Activated naive CD4-positive, alpha-beta T cell treated with anti-CD3 and anti-CD28 coated beads, Interleukin-2, amount 50 U/mL, for 24 hours (primary cell): ENCODE data around the gene SOSTDC1.
"Not testable (repeated sequence)": the region's sequence is repeated elsewhere in the genome, so short reads cannot be mapped to it uniquely, and the experiment has no call there.

Experiments
- H3K27ac Mint-ChIP-seq: one replicate; pipeline ENCODE4 v1.8.0; 2021; ENCODE audit warnings: mild to moderate bottlenecking, mixed read lengths
- H3K27me3 Mint-ChIP-seq: one replicate; pipeline ENCODE4 v1.8.0; 2021; ENCODE audit warnings: mixed read lengths
- H3K36me3 Mint-ChIP-seq: one replicate; pipeline ENCODE4 v1.8.0; 2021; ENCODE audit warnings: mixed read lengths
- H3K4me1 Mint-ChIP-seq: one replicate; pipeline ENCODE4 v1.8.0; 2021; ENCODE audit warnings: mixed read lengths
- H3K4me3 Mint-ChIP-seq: one replicate; pipeline ENCODE4 v1.8.0; 2021; ENCODE audit warnings: mild to moderate bottlenecking, mixed read lengths
- H3K9me3 Mint-ChIP-seq: one replicate; pipeline ENCODE4 v1.8.0; 2021; ENCODE audit warnings: mixed read lengths

Gene SOSTDC1

DNA sequence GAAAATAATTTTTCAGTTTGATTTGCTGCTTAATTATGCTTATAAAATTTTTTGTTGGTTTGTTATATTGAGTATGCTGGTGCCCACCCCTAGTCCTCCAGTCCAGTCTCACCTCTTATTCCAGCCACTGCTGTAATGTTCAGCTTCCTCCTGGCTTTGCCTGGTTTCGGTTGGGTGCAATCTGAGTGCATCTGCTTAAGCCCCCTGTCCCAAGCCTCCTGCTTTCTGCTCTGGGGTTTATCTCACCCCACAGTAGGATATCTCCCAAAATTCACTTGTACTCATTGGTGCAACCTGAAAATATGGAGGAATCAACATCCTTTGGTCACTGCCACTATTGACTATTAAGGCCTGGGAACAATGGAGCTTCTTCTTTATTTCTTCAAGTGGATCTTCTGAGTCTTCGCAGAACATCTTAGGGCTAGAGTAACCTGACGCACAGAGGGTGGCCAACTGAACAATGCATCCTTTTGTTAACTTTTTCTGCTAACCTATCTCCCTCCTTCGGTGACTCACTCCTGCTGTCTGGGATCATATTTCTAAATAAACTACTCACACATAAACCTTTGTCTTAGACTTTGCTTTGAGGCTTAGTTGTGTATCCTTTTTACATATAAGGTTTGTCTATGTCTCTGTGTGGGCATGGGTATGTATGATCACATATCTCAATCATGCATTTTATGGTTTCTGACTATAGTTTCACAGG is 19.1 kb upstream of the SOSTDC1 start:
- H3K36me3 Mint-ChIP-seq = peaks cover 1% of the 10 kb centered on the region
- no peak overlapping the region for H3K4me3 Mint-ChIP-seq
- H3K27me3 Mint-ChIP-seq = peaks cover 2% of the 10 kb centered on the region
- H3K4me1 Mint-ChIP-seq = no peaks in the 10 kb centered on the region
- H3K27ac Mint-ChIP-seq = no peak overlapping the region
- peaks cover 6% of the 10 kb centered on the region for H3K9me3 Mint-ChIP-seq

DNA sequence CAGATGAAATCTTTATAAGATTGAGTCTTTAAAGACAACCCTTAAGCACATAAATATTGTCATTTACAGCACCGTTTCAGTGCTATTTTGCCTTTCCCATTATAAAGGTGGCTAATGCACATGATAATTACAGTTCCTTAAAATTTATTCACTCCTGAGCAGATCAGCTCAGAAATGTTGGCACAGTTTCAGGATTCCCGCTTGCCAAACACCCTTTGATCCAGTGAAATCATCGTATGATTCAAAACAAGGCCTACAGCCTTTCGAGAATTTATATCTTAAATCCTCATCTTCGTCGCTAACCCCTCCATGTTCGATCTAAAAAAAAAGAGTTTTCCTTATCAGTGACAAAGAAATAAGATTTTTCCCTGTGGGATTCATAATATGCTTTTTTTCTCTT is 14.1 kb upstream of the SOSTDC1 start:
- Mint-ChIP-seq H3K27me3 (peaks cover 8% of the 10 kb centered on the region), H3K36me3 (no peaks in the 10 kb centered on the region), H3K4me3 (no peak overlapping the region), H3K27ac (no peak overlapping the region), H3K9me3 (peaks cover 6% of the 10 kb centered on the region), H3K4me1 (no peaks in the 10 kb centered on the region)

DNA sequence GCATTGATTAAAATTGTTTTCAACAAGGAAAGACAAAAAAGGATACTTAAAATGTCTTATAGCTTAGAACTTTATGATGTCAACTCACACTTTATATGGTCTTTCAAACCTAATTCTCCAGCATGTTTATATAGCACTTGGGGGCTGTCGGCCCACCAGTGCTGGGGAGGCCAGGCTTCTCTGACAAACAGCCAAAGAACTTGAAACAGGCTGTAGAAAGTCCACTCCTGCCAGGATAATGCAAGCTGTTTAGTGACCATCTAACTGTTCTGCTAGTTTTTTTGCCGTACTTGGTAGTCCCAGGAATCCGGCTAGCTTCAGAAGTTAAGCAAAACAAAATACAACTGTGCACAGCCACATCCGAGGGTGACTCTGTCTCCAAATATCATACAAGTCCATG is 13.6 kb upstream of the SOSTDC1 start:
- Mint-ChIP-seq H3K27me3 (peaks cover 8% of the 10 kb centered on the region), H3K4me1 (no peaks in the 10 kb centered on the region), H3K36me3 (no peaks in the 10 kb centered on the region), H3K4me3 (no peak overlapping the region), H3K9me3 (peaks cover 6% of the 10 kb centered on the region), H3K27ac (no peak overlapping the region)

DNA sequence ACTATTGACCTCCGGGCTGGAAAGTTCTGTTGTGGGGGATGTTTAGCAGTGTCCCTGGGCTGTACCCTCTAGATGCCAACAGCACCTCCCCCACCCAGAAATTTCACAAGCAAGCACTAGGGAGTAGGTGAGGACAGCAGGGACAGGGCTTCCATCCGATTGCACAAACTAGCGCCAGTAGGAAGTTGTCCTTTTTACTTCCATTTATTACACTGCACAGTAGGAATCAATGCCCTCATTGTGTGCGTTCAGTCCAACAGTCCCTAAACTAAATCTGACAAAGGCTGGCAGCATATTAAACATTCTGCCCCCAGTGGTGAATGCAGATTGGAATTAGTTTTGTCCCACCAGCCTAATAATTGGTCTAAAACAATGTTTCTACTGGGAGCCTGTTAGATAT is 6.4 kb upstream of the SOSTDC1 start:
- Mint-ChIP-seq H3K27ac (no peak overlapping the region), H3K27me3 (peaks cover 5% of the 10 kb centered on the region), H3K9me3 (no peaks in the 10 kb centered on the region), H3K4me3 (no peak overlapping the region), H3K4me1 (no peaks in the 10 kb centered on the region), H3K36me3 (no peaks in the 10 kb centered on the region)

DNA sequence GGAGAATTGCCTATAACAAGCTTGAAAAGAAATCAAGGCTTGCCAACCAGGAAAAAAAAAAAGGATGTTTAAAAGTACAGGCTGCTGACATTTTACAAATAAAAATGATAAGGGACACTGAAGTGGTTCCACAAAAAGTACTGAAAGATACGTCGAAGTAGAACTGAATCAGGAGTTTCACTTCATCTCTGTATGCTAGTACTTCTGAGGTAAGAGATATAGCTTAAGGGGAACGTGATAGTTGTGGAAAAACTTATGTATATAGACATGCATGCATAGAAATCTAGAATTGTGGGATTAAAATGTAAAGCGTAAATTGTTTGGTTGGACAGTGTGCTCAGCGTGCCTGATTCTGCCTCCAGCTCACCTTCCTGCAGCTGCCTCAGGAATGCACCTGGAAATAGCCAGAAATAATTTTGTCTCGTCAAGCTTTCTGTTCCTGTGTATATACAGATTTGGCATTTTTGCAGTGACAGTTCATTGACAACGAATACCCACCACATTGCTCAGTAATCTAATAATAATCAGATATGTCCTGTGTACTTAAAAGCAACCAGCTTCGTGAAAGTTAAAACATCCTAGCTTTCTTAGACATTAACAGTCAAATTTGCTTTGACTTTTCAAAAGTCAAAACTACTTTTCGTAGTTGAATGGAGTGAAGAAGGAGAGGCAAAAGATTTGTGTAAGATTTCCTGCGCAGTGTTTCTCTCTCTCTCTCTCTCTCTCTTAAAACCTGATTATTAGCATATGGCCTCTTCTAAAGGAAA is 1.4 kb downstream of the SOSTDC1 start:
- peaks cover 2% of the 10 kb centered on the region for H3K27me3 Mint-ChIP-seq
- H3K4me1 Mint-ChIP-seq = no peaks in the 10 kb centered on the region
- H3K9me3 Mint-ChIP-seq = no peaks in the 10 kb centered on the region
- H3K36me3 Mint-ChIP-seq = no peaks in the 10 kb centered on the region
- H3K27ac Mint-ChIP-seq = no peak overlapping the region
- no peak overlapping the region for H3K4me3 Mint-ChIP-seq

DNA sequence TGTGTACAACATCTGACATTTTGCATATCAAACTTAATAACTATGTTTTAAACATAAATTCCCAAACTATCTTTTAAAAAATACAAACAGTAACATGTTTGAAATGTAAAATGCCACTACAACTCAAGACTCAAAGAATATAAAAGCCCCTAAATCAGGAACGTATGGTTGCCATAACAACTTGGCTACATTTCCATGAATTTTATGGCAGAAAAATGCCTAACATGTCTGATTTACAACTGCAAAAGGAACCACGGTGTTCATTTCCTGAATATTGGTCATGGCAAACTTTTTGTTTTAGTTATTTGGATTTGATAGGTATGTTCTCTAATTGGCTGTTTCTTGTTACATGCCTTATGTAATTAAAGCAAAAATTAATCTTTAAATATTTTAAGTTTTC is 2.0 kb downstream of the SOSTDC1 start:
- no peak overlapping the region for H3K27ac Mint-ChIP-seq
- H3K27me3 Mint-ChIP-seq = peaks cover 2% of the 10 kb centered on the region
- no peaks in the 10 kb centered on the region for H3K9me3 Mint-ChIP-seq
- no peak overlapping the region for H3K4me3 Mint-ChIP-seq
- no peaks in the 10 kb centered on the region for H3K36me3 Mint-ChIP-seq
- H3K4me1 Mint-ChIP-seq = no peaks in the 10 kb centered on the region

DNA sequence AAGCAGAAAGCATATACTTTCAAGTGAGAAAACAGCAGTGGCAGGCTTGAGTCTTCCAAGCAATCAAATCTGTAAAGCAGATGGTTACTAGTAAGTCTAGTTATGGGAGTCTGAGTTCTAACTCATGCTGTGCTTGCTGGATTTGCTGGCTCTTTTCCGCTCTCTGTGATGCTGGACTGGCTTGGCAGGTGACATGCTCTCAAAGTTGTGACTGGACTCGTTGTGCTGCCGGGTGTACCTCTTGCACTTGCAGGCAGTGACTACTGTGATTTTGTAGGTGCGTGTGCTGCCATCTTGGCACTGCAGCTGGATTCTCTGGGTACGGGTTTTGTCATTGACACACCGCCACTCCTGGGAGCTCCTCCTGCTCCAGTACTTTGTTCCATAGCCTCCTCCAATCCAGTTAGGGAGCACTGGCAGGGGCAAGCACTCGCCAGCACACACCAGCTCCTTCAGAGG is 3.1 kb downstream of the SOSTDC1 start:
- Mint-ChIP-seq H3K9me3 (no peaks in the 10 kb centered on the region), H3K27me3 (peaks cover 1% of the 10 kb centered on the region), H3K4me3 (no peak overlapping the region), H3K36me3 (no peaks in the 10 kb centered on the region), H3K27ac (no peak overlapping the region), H3K4me1 (no peaks in the 10 kb centered on the region)

DNA sequence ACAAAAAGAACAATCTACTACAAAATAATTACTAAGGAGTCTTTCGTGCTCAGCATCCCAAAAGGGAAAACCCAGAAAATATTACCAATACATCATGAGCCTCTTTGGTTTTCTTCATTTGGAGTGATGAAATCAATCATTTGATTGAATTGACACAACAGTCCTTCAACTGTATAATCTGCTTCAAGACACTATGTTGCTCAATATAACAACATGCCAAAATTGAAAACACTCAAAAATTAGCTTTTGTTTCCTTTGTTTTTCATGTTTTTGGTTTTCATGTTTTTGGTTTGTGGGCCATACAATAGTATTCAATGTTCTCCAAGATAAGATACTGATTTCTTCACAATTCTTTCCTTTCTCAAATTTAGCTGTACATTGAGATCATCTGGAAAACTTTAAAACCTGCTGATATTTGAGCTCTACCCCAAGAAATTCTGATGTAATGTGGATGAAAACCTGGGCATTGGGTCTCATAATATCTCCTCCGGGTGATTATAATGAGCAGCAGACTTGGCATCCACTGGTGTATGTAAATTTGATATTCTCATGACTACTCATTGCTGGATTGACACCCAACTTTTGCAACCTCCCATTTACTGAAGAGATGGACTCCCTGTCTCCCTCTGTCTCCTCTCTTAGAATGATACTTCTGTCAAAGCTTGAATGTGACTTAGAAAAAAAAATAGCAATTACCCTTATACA is 4.6 kb downstream of the SOSTDC1 start:
- Mint-ChIP-seq H3K4me1 (no peaks in the 10 kb centered on the region), H3K9me3 (no peaks in the 10 kb centered on the region), H3K27ac (no peak overlapping the region), H3K4me3 (no peak overlapping the region), H3K36me3 (no peaks in the 10 kb centered on the region), H3K27me3 (peaks cover 1% of the 10 kb centered on the region)

DNA sequence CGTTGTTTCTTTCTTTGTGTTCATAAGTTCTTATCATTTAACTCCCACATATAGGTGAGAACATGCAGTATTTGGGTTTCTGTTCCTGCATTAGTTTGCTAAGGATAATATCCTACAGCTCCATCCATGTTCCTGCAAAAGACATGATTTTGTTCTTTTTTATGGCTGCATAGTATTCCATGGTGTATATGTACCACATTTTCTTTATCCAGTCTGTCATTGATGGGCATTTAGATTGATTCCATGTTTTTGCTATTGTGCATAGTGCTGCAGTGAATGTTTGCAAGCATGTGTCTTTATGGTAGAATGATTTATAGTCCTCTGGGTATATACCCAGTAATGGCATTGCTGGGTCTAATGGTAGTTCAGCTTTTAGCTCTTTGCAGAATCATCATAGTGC is 9.2 kb downstream of the SOSTDC1 start:
- not testable (repeated sequence) for H3K27ac Mint-ChIP-seq, H3K9me3 Mint-ChIP-seq, H3K4me3 Mint-ChIP-seq, H3K27me3 Mint-ChIP-seq, H3K4me1 Mint-ChIP-seq, H3K36me3 Mint-ChIP-seq

DNA sequence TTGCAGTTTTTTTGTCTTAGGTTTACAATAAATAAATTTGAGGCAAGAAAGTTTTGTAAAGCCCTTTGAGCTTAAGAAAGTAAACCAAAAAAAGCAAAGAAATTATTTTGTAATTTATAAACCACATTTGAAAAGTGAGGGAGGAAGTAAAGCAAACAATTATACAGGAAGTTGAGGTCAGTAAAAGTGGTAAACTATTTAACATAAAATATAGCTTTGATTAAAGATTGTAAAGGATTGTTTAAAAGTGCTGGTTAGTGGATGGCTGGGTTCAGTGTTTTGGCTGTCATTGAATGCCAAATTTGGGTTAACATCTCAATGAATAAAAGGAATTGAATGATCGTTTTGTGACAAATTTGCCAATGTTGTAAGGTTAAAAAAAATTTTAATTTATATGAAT is 9.9 kb downstream of the SOSTDC1 start:
- Mint-ChIP-seq H3K4me1 (no peaks in the 10 kb centered on the region), H3K27me3 (no peaks in the 10 kb centered on the region), H3K27ac (no peak overlapping the region), H3K9me3 (no peaks in the 10 kb centered on the region), H3K36me3 (no peaks in the 10 kb centered on the region), H3K4me3 (no peak overlapping the region)

DNA sequence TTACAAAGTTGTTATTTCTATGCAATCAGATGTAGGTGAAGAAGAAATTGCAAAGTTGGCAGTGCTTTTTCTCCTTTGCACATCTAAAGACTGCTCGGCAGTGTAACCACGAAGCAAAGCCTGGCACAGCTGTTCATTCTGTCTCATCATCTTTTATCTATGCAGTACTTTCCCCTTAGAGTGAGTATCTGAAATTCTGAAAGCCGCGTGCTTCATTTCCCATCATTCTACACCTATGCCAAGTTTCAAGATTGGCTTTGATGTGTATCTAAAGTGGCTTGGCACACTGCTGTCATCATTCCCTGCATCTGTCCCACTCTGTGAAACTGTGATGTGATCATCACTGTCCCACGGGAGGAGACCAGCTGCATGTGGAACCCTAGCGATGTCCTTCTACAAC is 15.2 kb downstream of the SOSTDC1 start:
- Mint-ChIP-seq H3K27ac (no peak overlapping the region), H3K36me3 (no peaks in the 10 kb centered on the region), H3K27me3 (peaks cover 1% of the 10 kb centered on the region), H3K9me3 (no peaks in the 10 kb centered on the region), H3K4me1 (no peaks in the 10 kb centered on the region), H3K4me3 (no peak overlapping the region)

DNA sequence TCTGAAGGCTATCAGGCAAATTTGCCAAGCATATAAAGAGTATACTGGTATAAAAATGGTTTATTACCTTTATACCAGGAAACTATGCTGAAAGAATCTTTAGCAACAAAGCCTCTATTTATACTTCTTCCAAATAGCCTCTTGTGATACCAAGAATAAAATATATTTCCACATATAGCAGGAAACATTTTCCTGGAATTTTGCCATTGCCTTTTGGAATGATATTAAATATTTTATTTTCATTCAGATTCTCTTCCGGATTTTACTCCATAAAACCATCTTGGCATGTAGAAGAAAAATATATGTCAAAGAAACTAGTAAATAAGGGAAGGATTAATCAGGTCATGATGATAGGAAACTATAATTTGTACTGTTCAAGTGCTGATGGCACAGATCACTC is 17.7 kb downstream of the SOSTDC1 start:
- no peaks in the 10 kb centered on the region for H3K9me3 Mint-ChIP-seq
- no peaks in the 10 kb centered on the region for H3K36me3 Mint-ChIP-seq
- peaks cover 1% of the 10 kb centered on the region for H3K27me3 Mint-ChIP-seq
- H3K4me1 Mint-ChIP-seq = no peaks in the 10 kb centered on the region
- no peak overlapping the region for H3K4me3 Mint-ChIP-seq
- no peak overlapping the region for H3K27ac Mint-ChIP-seq

DNA sequence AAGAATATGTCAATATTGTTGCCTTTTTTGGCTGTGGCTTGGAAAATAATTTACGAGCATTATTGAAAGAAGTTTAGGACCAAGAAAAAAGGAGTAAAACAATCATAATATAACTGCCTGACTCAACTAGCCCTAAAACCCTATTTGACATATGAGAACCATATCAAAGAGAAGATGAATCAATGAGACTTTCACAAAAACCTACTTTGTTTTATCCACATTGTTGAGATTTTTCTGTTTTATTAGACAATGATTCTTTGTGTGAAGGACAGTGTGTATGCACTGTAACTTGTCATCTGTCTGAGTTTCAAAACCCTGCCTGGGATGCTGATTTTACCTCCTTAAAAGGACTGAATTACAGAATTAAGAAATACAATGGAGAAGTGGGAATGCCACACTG is 19.0 kb downstream of the SOSTDC1 start:
- no peaks in the 10 kb centered on the region for H3K9me3 Mint-ChIP-seq
- no peaks in the 10 kb centered on the region for H3K4me1 Mint-ChIP-seq
- no peaks in the 10 kb centered on the region for H3K36me3 Mint-ChIP-seq
- H3K27me3 Mint-ChIP-seq = peaks cover 1% of the 10 kb centered on the region
- no peak overlapping the region for H3K27ac Mint-ChIP-seq
- no peak overlapping the region for H3K4me3 Mint-ChIP-seq

DNA sequence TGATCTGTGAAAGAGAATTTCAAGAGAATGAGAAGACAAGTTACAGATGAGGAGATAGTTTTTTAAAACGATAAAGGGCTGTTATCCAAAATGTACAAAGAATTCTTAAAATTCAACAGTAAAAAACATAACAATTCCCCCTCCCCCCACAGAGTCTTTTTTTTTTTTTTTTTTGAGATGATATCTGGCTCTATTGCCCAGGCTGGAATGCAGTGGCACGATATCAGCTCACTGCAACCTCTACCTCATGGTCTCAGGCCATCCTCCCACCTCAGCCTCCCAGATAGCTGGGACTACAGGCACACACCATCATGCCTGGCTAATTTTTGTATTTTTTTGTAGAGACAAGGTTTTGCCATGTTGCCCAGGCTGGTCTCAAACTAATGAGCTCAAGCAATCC is 21.7 kb downstream of the SOSTDC1 start:
- H3K36me3 Mint-ChIP-seq, H3K27ac Mint-ChIP-seq, H3K4me1 Mint-ChIP-seq: not testable (repeated sequence)

DNA sequence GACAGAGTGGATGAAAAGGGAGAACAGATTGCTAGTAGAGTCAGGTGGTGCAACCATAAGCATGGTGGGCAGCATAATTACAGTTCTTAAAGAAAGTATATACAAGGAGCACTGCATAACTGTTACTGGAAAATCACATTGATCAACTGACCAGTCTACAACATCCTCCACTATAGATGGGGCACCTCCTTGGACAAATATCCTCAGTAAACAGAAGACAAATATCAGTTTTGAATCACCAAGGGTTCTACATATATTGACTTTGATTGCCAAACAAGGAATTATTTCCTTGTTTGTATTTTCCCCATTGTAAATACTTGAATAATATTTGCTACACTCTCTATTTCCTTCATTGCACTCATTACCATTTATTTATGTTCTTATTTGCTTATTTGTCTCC is 26.6 kb downstream of the SOSTDC1 start:
- Mint-ChIP-seq H3K4me3 (no peak overlapping the region), H3K27me3 (peaks cover 6% of the 10 kb centered on the region), H3K36me3 (peaks cover 4% of the 10 kb centered on the region), H3K4me1 (no peaks in the 10 kb centered on the region), H3K27ac (no peak overlapping the region), H3K9me3 (no peaks in the 10 kb centered on the region)

More for the DNA sequence above, 21.7 kb downstream of the SOSTDC1 start:
- H3K9me3 Mint-ChIP-seq, H3K4me3 Mint-ChIP-seq, H3K27me3 Mint-ChIP-seq: not testable (repeated sequence)

DNA sequence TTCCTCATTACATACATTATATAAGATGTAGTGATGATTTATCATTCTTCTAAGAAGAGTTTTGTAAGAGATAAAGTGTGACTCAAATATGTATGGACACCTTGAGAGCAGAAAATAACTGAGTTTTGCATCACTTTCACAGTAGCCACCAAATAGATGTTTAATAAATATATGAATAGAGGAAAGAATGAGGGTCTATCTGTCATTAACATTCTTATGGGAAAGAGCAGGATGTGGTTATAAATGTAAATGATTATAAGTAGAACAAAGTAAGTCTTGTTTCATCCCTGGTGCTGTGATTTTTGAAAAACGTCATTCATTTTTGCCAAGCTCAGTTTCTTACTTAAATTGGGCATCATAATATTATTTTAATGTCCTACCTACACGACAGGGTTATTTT is 29.2 kb downstream of the SOSTDC1 start:
- H3K4me3 Mint-ChIP-seq = no peak overlapping the region
- H3K36me3 Mint-ChIP-seq = peaks cover 4% of the 10 kb centered on the region
- no peaks in the 10 kb centered on the region for H3K4me1 Mint-ChIP-seq
- peaks cover 6% of the 10 kb centered on the region for H3K27me3 Mint-ChIP-seq
- H3K9me3 Mint-ChIP-seq = no peaks in the 10 kb centered on the region
- H3K27ac Mint-ChIP-seq = no peak overlapping the region
